Measurements from ENCODE around the gene ALDH7A1. TPM values are rescaled to one million over a fixed set of nuclear protein-coding genes. Genes with fewer than 3 reads are reported as not detected.

The ALDH7A1 gene
- total and polyA plus RNA-seq, 10 of the 15 experiments (the other 5 are each of a cell fraction or from before 2014, with no cell fraction given) = 0.18 to 1.0 (median 0.41) TPM; not detected in 1

GRCh38 chr5:126575644-126576043 lies 19.4 kb downstream of the ALDH7A1 start:
- SMC1A ChIA-PET (ENCODE audit: uncharacterized antibody, unreplicated experiment) = no interaction called here
- no peak for FAIRE-seq
- no peaks in the 10 kb centered on the region for H3K36me3 ChIP-seq (ENCODE audit: control insufficient read depth in 2 of 2, insufficient read depth in 2 of 2, low read length in 1 of 2)
- H3K79me2 ChIP-seq (ENCODE audit: control insufficient read depth, insufficient read depth, low read length) = no peaks in the 10 kb centered on the region
- in situ Hi-C loops (cut with MboI) (no loop called here), intact Hi-C loops (cut with micrococcal nuclease; ENCODE audit: unreplicated experiment) (no loop called here)
- H3K4me3 ChIP-seq = no peak overlapping the region
- ATAC-seq = no peak
- no peak overlapping the region for H2AFZ ChIP-seq (ENCODE audit: control insufficient read depth, low read depth, low read length)
- H3K4me1 ChIP-seq (ENCODE audit: control insufficient read depth, insufficient read depth, low read length) = no peaks in the 10 kb centered on the region
- H3K9ac ChIP-seq (ENCODE audit: control insufficient read depth, insufficient read depth, low read length) = no peak overlapping the region
- no peak for DNase-seq (ENCODE audit: low read depth, low spot score)
- no peaks in the 10 kb centered on the region for H4K20me1 ChIP-seq (ENCODE audit: control insufficient read depth, insufficient read depth)
- no TSS peak for BruUV-seq (replicated peaks)
- POLR2A ChIA-PET = no interaction called here
- no peaks in the 10 kb centered on the region for H3K9me3 ChIP-seq (replicated peaks; ENCODE audit: control insufficient read depth, insufficient read depth, low read length)
- H3K4me2 ChIP-seq (ENCODE audit: control insufficient read depth, insufficient read depth) = no peak overlapping the region
- CTCF ChIA-PET = interaction anchor here (0.7 to 1.1 kb wide), 2 partner anchors 76 to 799 kb away, joined by 3 read pairs; no protein-coding TSS in a partner anchor
- TF ChIP-seq NR2F1 (conservative IDR thresholded peaks at IDR 0.05) (no peak), BCLAF1 (IDR thresholded peaks at IDR 0.05) (no peak), RFX5 (IDR thresholded peaks at IDR 0.05; ENCODE audit: low read depth, low read length) (no peak), MEF2B (IDR thresholded peaks at IDR 0.05; ENCODE audit: partially characterized antibody, poor library complexity, severe bottlenecking) (no peak), ASH2L (IDR thresholded peaks at IDR 0.05; ENCODE audit: borderline replicate concordance, low read depth) (no peak), IKZF2 (IDR thresholded peaks at IDR 0.05) (no peak), MTA2 (IDR thresholded peaks at IDR 0.05; ENCODE audit: low read depth) (no peak), CBX3 (IDR thresholded peaks at IDR 0.05; ENCODE audit: borderline replicate concordance, low read depth) (no peak), EED (IDR thresholded peaks at IDR 0.05; ENCODE audit: low read depth) (no peak), SIX5 (IDR thresholded peaks at IDR 0.05; ENCODE audit: low read depth, low read length, severe bottlenecking) (no peak)
- TF ChIP-seq, protein P1, sequence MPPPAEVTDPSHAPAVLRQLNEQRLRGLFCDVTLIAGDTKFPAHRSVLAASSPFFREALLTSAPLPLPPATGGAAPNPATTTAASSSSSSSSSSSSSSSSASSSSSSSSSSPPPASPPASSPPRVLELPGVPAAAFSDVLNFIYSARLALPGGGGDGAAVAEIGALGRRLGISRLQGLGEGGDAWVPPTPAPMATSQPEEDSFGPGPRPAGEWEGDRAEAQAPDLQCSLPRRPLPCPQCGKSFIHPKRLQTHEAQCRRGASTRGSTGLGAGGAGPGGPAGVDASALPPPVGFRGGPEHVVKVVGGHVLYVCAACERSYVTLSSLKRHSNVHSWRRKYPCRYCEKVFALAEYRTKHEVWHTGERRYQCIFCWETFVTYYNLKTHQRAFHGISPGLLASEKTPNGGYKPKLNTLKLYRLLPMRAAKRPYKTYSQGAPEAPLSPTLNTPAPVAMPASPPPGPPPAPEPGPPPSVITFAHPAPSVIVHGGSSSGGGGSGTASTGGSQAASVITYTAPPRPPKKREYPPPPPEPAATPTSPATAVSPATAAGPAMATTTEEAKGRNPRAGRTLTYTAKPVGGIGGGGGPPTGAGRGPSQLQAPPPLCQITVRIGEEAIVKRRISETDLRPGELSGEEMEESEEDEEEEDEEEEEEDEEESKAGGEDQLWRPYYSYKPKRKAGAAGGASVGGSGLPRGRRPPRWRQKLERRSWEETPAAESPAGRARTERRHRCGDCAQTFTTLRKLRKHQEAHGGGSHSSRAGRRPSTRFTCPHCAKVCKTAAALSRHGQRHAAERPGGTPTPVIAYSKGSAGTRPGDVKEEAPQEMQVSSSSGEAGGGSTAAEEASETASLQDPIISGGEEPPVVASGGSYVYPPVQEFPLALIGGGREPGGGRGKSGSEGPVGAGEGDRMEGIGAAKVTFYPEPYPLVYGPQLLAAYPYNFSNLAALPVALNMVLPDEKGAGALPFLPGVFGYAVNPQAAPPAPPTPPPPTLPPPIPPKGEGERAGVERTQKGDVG (CRISPR knock-in tag; IDR thresholded peaks at IDR 0.05) = no peak
- TF ChIP-seq, protein P2, sequence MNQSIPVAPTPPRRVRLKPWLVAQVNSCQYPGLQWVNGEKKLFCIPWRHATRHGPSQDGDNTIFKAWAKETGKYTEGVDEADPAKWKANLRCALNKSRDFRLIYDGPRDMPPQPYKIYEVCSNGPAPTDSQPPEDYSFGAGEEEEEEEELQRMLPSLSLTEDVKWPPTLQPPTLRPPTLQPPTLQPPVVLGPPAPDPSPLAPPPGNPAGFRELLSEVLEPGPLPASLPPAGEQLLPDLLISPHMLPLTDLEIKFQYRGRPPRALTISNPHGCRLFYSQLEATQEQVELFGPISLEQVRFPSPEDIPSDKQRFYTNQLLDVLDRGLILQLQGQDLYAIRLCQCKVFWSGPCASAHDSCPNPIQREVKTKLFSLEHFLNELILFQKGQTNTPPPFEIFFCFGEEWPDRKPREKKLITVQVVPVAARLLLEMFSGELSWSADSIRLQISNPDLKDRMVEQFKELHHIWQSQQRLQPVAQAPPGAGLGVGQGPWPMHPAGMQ (IDR thresholded peaks at IDR 0.05; ENCODE audit: borderline replicate concordance) = no peak
- TF ChIP-seq, protein P3, sequence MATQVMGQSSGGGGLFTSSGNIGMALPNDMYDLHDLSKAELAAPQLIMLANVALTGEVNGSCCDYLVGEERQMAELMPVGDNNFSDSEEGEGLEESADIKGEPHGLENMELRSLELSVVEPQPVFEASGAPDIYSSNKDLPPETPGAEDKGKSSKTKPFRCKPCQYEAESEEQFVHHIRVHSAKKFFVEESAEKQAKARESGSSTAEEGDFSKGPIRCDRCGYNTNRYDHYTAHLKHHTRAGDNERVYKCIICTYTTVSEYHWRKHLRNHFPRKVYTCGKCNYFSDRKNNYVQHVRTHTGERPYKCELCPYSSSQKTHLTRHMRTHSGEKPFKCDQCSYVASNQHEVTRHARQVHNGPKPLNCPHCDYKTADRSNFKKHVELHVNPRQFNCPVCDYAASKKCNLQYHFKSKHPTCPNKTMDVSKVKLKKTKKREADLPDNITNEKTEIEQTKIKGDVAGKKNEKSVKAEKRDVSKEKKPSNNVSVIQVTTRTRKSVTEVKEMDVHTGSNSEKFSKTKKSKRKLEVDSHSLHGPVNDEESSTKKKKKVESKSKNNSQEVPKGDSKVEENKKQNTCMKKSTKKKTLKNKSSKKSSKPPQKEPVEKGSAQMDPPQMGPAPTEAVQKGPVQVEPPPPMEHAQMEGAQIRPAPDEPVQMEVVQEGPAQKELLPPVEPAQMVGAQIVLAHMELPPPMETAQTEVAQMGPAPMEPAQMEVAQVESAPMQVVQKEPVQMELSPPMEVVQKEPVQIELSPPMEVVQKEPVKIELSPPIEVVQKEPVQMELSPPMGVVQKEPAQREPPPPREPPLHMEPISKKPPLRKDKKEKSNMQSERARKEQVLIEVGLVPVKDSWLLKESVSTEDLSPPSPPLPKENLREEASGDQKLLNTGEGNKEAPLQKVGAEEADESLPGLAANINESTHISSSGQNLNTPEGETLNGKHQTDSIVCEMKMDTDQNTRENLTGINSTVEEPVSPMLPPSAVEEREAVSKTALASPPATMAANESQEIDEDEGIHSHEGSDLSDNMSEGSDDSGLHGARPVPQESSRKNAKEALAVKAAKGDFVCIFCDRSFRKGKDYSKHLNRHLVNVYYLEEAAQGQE (IDR thresholded peaks at IDR 0.05; ENCODE audit: low read depth, low read length) = no peak
- H3K27ac ChIP-seq (ENCODE audit: control insufficient read depth, insufficient read depth) = no peak overlapping the region
- 57% methylated on average over 10 of the region's 10 CpGs for WGBS (ENCODE audit: insufficient coverage, insufficient replicate concordance, low lambda C conversion rate, missing lambda C conversion rate)
- H3K27me3 ChIP-seq (replicated peaks in 1 of 2; ENCODE audit: control insufficient read depth in 2 of 2, insufficient read depth in 2 of 2, low read length in 1 of 2) = no peaks in the 10 kb centered on the region
- RAD21 ChIA-PET (ENCODE audit: unreplicated experiment) = no interaction called here
